GM04504 (cell line): ENCODE results near the gene ARHGEF40.

ENCODE experiments used
- DNase-seq: peaks from one replicate; pipeline ENCODE4 v3.0.0-alpha.2; 2012; ENCODE audit warnings: low read depth

Gene ARHGEF40

GRCh38 chr14:21070083-21070609 is at the start of gene ARHGEF40:
ARHGEF40 (plus strand) TSS chr14:21070304; CDS start chr14:21070397, 93 bp downstream.
- DNase-seq: peak; percentile 21

- DNase-seq: no peak
Measured at GRCh38 chr14:21020977-21021545, 49.0 kb upstream of the ARHGEF40 start.

- no peak for DNase-seq
Measured at GRCh38 chr14:21022686-21023085, 47.4 kb upstream of the ARHGEF40 start.

GRCh38 chr14:21023174-21023573 is 46.9 kb upstream of the ARHGEF40 start:
- DNase-seq: no peak

GRCh38 chr14:21023817-21024584 is 46.1 kb upstream of the ARHGEF40 start:
- DNase-seq: no peak

- DNase-seq: no peak
Measured at GRCh38 chr14:21024585-21025370, 45.3 kb upstream of the ARHGEF40 start, which contains the start of gene NDRG2. NDRG2 (minus strand) TSS chr14:21025061; CDS start chr14:21023315, 1,746 bp downstream.

GRCh38 chr14:21025371-21026273 is 44.5 kb upstream of the ARHGEF40 start:
- DNase-seq: no peak

GRCh38 chr14:21026274-21026987 is 43.7 kb upstream of the ARHGEF40 start:
- DNase-seq: no peak

GRCh38 chr14:21026988-21027315 is 43.2 kb upstream of the ARHGEF40 start:
- DNase-seq: no peak

GRCh38 chr14:21029917-21030316 is 40.2 kb upstream of the ARHGEF40 start, which contains the start of gene TPPP2:
TPPP2 (plus strand) TSS chr14:21030217; CDS start chr14:21030582, 365 bp downstream.
- DNase-seq: no peak

- no peak for DNase-seq
Measured at GRCh38 chr14:21030531-21030930, 39.6 kb upstream of the ARHGEF40 start.

- no peak for DNase-seq
Measured at GRCh38 chr14:21032326-21033132, 37.6 kb upstream of the ARHGEF40 start.

GRCh38 chr14:21033133-21033698 is 36.9 kb upstream of the ARHGEF40 start:
- no peak for DNase-seq

GRCh38 chr14:21034707-21035106 is 35.4 kb upstream of the ARHGEF40 start, which contains the start of gene RNASE13:
RNASE13 (minus strand) TSS chr14:21034807; CDS start chr14:21034288, 519 bp downstream.
- DNase-seq: no peak

- DNase-seq: no peak
Measured at GRCh38 chr14:21036751-21037150, 33.4 kb upstream of the ARHGEF40 start.

- no peak for DNase-seq
Measured at GRCh38 chr14:21037156-21037555, 32.9 kb upstream of the ARHGEF40 start.

GRCh38 chr14:21038441-21039422 is 31.4 kb upstream of the ARHGEF40 start:
- peak; percentile 24 for DNase-seq
